Natural killer cell (primary cell): ENCODE results near the gene CDC16. TPM values are rescaled to one million over a fixed set of nuclear protein-coding genes. Genes with fewer than 3 reads are reported as not detected.

Source experiments
- ATAC-seq, 3 donors: fragments of 150-1000 bp in 2 of 3; fragments of 200-7000 bp in 1 of 3; cut with Tn5 transposase; 1 replicate in 1 of 3; 2 replicates in 2 of 3; pipeline ENCODE4 v1.10.0; 2021; ENCODE audit warnings: mild to moderate bottlenecking in 2 of 3, moderate library complexity in 2 of 3
- DNase-seq, 2 donors: peaks; one replicate each; pipeline versions ENCODE4 v3.0.0 to v3.0.0-alpha.2; 2013 to 2021; ENCODE audit warnings: mixed read lengths in 1 of 2
- H3K27ac ChIP-seq: one replicate; pipeline ENCODE4 v1.5.1; 2013; ENCODE audit warnings: mild to moderate bottlenecking, low read length
- H3K27me3 ChIP-seq: one replicate; pipeline ENCODE4 v1.6.1; 2013; ENCODE audit warnings: low read length; ENCODE audit not compliant: control insufficient read depth, insufficient read depth
- H3K36me3 ChIP-seq: one replicate; pipeline ENCODE4 v1.6.1; 2013; ENCODE audit warnings: low read length; ENCODE audit not compliant: control insufficient read depth, insufficient read depth
- H3K4me1 ChIP-seq: one replicate; pipeline ENCODE4 v1.6.1; 2013; ENCODE audit warnings: low read length; ENCODE audit not compliant: control insufficient read depth, insufficient read depth
- H3K4me3 ChIP-seq: one replicate; pipeline ENCODE4 v1.5.1; 2013; ENCODE audit warnings: low read length
- H3K9me3 ChIP-seq: one replicate; pipeline ENCODE4 v1.6.1; 2013; ENCODE audit warnings: low read length; ENCODE audit not compliant: control insufficient read depth, insufficient read depth
- H3K27ac Mint-ChIP-seq, 2 donors: one replicate each; pipeline ENCODE4 v1.8.0; 2022; ENCODE audit warnings: mild to moderate bottlenecking in 2 of 2, mixed read lengths in 2 of 2, moderate library complexity in 1 of 2
- H3K27me3 Mint-ChIP-seq, 2 donors: one replicate each; pipeline ENCODE4 v1.8.0; 2022; ENCODE audit warnings: low read depth in 2 of 2, mixed read lengths in 2 of 2
- H3K36me3 Mint-ChIP-seq: one replicate; pipeline ENCODE4 v1.8.0; 2022; ENCODE audit warnings: mixed read lengths
- H3K4me1 Mint-ChIP-seq, 2 donors: one replicate each; pipeline ENCODE4 v1.8.0; 2022; ENCODE audit warnings: mixed read lengths in 2 of 2
- H3K4me3 Mint-ChIP-seq: one replicate; pipeline ENCODE4 v1.8.0; 2022; ENCODE audit warnings: mild to moderate bottlenecking, moderate library complexity, mixed read lengths
- H3K9me3 Mint-ChIP-seq, 2 donors: one replicate each; pipeline ENCODE4 v1.8.0; 2022; ENCODE audit warnings: mixed read lengths in 2 of 2
- WGBS: methylation state at CpG from one replicate; pipeline ENCODE4 v1.1.7; 2013; ENCODE audit warnings: missing lambda C conversion rate; ENCODE audit not compliant: insufficient coverage; 5-methylcytosine and 5-hydroxymethylcytosine counted together
- intact Hi-C: fragments of 100-400 bp; cut with micrococcal nuclease; formaldehyde crosslinking; loops from one replicate; pipeline ENCODE4 v1.14.2; 2022
- total RNA-seq, 4 donors: library from RNA; stranded (reverse); fragments of 120-200 nt in 1 of 4; gene quantifications; one replicate each; pipeline versions ENCODE4 v1.2.3 to v1.2.4, GENCODE V29; 2013 to 2022
- TF ChIP-seq, protein P1 (sequence below): fragments of 200-600 bp; IDR thresholded peaks from one replicate; pipeline ENCODE4 v1.8.0; 2022; ENCODE audit warnings: antibody characterized with exemption

The CDC16 gene
- total RNA-seq, 3 donors from 2014 or later (not counting 1 experiment from before 2014, with no cell fraction given): 61.4 to 75.9 (median 70.7) TPM

DNA sequence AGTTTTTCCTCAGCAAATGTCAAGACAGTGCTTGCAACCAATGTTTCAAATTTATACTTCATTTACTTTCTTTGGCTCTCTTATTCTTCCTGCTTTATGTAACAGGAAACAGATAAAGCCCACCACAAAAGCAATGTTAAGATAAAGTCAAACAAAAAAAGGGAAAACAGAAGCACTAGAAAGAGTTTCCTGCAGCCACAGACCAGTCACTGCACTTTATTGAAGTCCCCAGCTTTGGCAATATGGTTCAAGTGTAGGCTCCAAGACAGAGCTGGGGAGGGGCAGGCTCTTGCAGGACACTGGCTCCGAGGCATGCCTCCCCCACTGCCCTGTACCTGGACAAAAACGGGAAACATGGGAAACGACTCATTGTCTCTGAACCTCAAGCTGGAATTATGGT is 15.3 kb upstream of the CDC16 start:
- WGBS: 9% methylated on average over 3 of the region's 3 CpGs
- peak in 1 of 2 donors; percentile 27 for DNase-seq
- no peak overlapping the region for H3K27ac ChIP-seq
- no peaks in the 10 kb centered on the region for H3K36me3 Mint-ChIP-seq
- H3K4me1 Mint-ChIP-seq: peaks cover 27 to 29% of the 10 kb centered on the region in 2 donors
- H3K27me3 Mint-ChIP-seq: no peaks in the 10 kb centered on the region
- H3K9me3 ChIP-seq: no peaks in the 10 kb centered on the region
- no peaks in the 10 kb centered on the region for H3K27me3 ChIP-seq
- TF ChIP-seq, protein P1, sequence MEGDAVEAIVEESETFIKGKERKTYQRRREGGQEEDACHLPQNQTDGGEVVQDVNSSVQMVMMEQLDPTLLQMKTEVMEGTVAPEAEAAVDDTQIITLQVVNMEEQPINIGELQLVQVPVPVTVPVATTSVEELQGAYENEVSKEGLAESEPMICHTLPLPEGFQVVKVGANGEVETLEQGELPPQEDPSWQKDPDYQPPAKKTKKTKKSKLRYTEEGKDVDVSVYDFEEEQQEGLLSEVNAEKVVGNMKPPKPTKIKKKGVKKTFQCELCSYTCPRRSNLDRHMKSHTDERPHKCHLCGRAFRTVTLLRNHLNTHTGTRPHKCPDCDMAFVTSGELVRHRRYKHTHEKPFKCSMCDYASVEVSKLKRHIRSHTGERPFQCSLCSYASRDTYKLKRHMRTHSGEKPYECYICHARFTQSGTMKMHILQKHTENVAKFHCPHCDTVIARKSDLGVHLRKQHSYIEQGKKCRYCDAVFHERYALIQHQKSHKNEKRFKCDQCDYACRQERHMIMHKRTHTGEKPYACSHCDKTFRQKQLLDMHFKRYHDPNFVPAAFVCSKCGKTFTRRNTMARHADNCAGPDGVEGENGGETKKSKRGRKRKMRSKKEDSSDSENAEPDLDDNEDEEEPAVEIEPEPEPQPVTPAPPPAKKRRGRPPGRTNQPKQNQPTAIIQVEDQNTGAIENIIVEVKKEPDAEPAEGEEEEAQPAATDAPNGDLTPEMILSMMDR: no peak
- no peak overlapping the region for H3K27ac Mint-ChIP-seq
- no peaks in the 10 kb centered on the region for H3K9me3 Mint-ChIP-seq
- no peak for ATAC-seq
- peaks cover 16% of the 10 kb centered on the region for H3K4me1 ChIP-seq
- no peak overlapping the region for H3K4me3 Mint-ChIP-seq
- intact Hi-C loops: no loop called here
- no peaks in the 10 kb centered on the region for H3K36me3 ChIP-seq
- no peak overlapping the region for H3K4me3 ChIP-seq

DNA sequence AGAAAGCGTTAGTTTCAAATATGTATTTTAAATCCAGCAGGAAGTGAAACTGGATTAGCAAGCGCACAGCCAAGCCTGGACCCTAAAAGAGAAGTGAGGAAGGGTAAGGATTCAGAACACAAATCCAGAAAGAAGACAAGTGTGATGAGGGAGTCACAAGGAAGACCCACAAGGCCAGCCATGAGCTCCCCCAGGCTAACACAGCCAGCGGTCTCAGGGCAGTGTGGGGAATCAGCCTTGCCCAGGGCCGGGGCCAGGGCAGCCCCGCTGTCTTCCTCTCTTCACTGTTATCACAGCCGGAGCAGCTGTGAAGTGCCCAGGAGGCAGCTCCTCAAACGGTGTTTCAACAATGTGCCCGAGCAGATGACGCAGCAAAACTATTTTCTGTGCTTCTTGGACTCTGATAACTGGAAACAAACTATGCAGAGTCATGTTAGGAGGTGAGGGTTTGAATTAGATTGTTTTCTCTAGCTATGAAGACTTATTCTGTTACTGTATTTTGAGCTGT is 12.2 kb upstream of the CDC16 start:
- Histone ChIP-seq H3K4me3 (no peak overlapping the region), H3K36me3 (no peaks in the 10 kb centered on the region), H3K9me3 (no peaks in the 10 kb centered on the region), H3K27me3 (no peaks in the 10 kb centered on the region), H3K4me1 (peaks cover 41% of the 10 kb centered on the region), H3K27ac (no peak overlapping the region)
- Mint-ChIP-seq H3K27ac (peak overlapping the region; percentile 4 to 27), H3K4me1 (peaks cover 43 to 58% of the 10 kb centered on the region in 2 donors), H3K27me3 (no peaks in the 10 kb centered on the region), H3K36me3 (no peaks in the 10 kb centered on the region), H3K9me3 (no peaks in the 10 kb centered on the region), H3K4me3 (peak overlapping the region; percentile 14)
- peak; percentile 20 to 46 (median 44) for ATAC-seq
- no peak for DNase-seq
- intact Hi-C loops: no loop called here
- 35% methylated on average over 9 of the region's 9 CpGs for WGBS
- TF ChIP-seq, protein P1: no peak

DNA sequence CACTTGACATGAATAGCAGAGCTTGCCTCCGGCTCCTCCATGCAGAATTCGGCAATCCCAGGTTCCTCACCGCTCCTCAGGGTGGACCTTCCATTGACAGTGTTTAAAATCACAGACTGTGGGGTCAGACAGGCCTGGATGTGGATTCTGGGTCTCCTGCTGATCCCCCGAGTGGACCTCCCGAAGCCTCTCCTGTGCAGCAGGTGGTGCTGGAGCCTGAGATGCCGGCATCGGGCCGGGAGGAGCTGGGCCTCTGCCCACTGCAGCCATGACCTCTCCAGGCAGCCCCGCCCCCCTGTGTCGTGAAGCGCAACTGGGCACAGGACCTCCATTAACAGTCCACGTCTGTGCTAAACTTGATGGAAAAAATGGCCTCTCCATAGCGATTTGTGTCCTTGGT is 10.5 kb upstream of the CDC16 start:
- Histone ChIP-seq H3K4me1 (peaks cover 41% of the 10 kb centered on the region), H3K27ac (no peak overlapping the region), H3K4me3 (no peak overlapping the region), H3K27me3 (no peaks in the 10 kb centered on the region), H3K36me3 (no peaks in the 10 kb centered on the region), H3K9me3 (no peaks in the 10 kb centered on the region)
- Mint-ChIP-seq H3K27me3 (no peaks in the 10 kb centered on the region), H3K4me3 (no peak overlapping the region), H3K36me3 (no peaks in the 10 kb centered on the region), H3K27ac (peak overlapping the region in 1 of 2 donors; percentile 77), H3K4me1 (peaks cover 40 to 58% of the 10 kb centered on the region in 2 donors), H3K9me3 (no peaks in the 10 kb centered on the region)
- no peak for ATAC-seq
- no peak for DNase-seq
- 96% methylated on average over 13 of the region's 13 CpGs for WGBS
- intact Hi-C loops: no loop called here
- TF ChIP-seq, protein P1: no peak

DNA sequence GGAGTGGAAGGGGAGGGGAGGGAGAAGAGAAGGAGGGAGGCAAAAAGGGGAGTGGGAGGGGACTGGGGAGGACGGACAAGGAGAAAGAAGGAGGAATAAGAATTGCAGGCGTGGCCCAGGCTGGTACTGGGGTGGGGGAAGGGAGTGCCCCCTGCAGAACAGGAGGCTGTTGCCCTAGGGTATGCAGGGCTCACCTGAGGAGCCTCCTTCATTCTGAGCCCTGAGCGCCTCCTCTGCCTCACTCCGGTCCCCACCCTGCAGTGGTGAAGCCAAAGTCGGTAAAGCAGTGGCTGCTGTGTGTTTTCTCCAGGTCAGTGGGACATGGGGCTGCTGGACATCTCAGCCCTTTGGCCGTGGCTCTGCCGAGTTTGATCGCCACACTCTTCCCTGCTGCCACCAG is 9.1 kb upstream of the CDC16 start:
- Mint-ChIP-seq H3K4me1 (peaks cover 35 to 52% of the 10 kb centered on the region in 2 donors), H3K27ac (peak overlapping the region in 1 of 2 donors; percentile 19), H3K9me3 (no peaks in the 10 kb centered on the region), H3K27me3 (peaks cover 4 to 13% of the 10 kb centered on the region in 2 donors), H3K36me3 (no peaks in the 10 kb centered on the region), H3K4me3 (no peak overlapping the region)
- intact Hi-C loops: loop anchor here (1.0 to 5.0 kb wide), 6 partner anchors 83 to 408 kb away; partner anchors contain the start of gene RASA3
- Histone ChIP-seq H3K36me3 (no peaks in the 10 kb centered on the region), H3K4me3 (no peak overlapping the region), H3K4me1 (peaks cover 34% of the 10 kb centered on the region), H3K9me3 (no peaks in the 10 kb centered on the region), H3K27me3 (no peaks in the 10 kb centered on the region), H3K27ac (no peak overlapping the region)
- DNase-seq (peak in 1 of 2 donors; percentile 48), ATAC-seq (no peak)
- 91% methylated on average over 8 of the region's 8 CpGs for WGBS
- TF ChIP-seq, protein P1: no peak
